Measurements from ENCODE around the gene SSH2. TPM values are rescaled to one million over a fixed set of nuclear protein-coding genes. Genes with fewer than 3 reads are reported as not detected.
"Not testable (repeated sequence)": the region's sequence is repeated elsewhere in the genome, so short reads cannot be mapped to it uniquely, and the experiment has no call there.

The SSH2 gene
- total RNA-seq, 2 donors from 2014 or later: 41.4 to 46.8 TPM

- Mint-ChIP-seq H3K27ac (no peak overlapping the region), H3K36me3 (ENCODE audit: insufficient read depth in 2 of 2) (peaks cover 3 to 21% of the 10 kb centered on the region in 2 donors), H3K4me1 (ENCODE audit: low read depth) (peaks cover 21% of the 10 kb centered on the region), H3K9me3 (no peaks in the 10 kb centered on the region), H3K4me3 (peak overlapping the region; percentile 32 to 47), H3K27me3 (ENCODE audit: low read depth) (no peaks in the 10 kb centered on the region)
- DNase-seq (no peak), ATAC-seq (replicated peaks in 1 of 2) (peak in 1 of 2 donors; percentile 65)
Observed at GRCh38 chr17:29659155-29659554, 270.9 kb downstream of the SSH2 start.

GRCh38 chr17:29655323-29655722 lies 274.7 kb downstream of the SSH2 start:
- Mint-ChIP-seq H3K9me3 (no peaks in the 10 kb centered on the region), H3K36me3 (ENCODE audit: insufficient read depth in 2 of 2) (peaks cover 0 to 15% of the 10 kb centered on the region in 2 donors), H3K4me1 (ENCODE audit: low read depth) (peaks cover 17% of the 10 kb centered on the region), H3K4me3 (no peak overlapping the region), H3K27me3 (ENCODE audit: low read depth) (no peaks in the 10 kb centered on the region), H3K27ac (no peak overlapping the region)
- DNase-seq (no peak), ATAC-seq (replicated peaks in 1 of 2) (no peak)

- H3K27ac Mint-ChIP-seq: no peak overlapping the region
- no peaks in the 10 kb centered on the region for H3K27me3 Mint-ChIP-seq (ENCODE audit: low read depth)
- H3K4me1 Mint-ChIP-seq (ENCODE audit: low read depth): peaks cover 5% of the 10 kb centered on the region
- no peaks in the 10 kb centered on the region for H3K9me3 Mint-ChIP-seq
- H3K36me3 Mint-ChIP-seq (ENCODE audit: insufficient read depth in 2 of 2): peaks cover 2 to 12% of the 10 kb centered on the region in 2 donors
- H3K4me3 Mint-ChIP-seq: no peak overlapping the region
- DNase-seq (no peak), ATAC-seq (replicated peaks in 1 of 2) (no peak)
Observed at GRCh38 chr17:29653995-29654714, 275.9 kb downstream of the SSH2 start.

- H3K36me3 Mint-ChIP-seq (ENCODE audit: insufficient read depth in 2 of 2): peaks cover 2 to 17% of the 10 kb centered on the region in 2 donors
- H3K27me3 Mint-ChIP-seq (ENCODE audit: low read depth): no peaks in the 10 kb centered on the region
- no peak overlapping the region for H3K4me3 Mint-ChIP-seq
- DNase-seq (no peak), ATAC-seq (replicated peaks in 1 of 2) (no peak)
- no peaks in the 10 kb centered on the region for H3K4me1 Mint-ChIP-seq (ENCODE audit: low read depth)
- H3K9me3 Mint-ChIP-seq: no peaks in the 10 kb centered on the region
- H3K27ac Mint-ChIP-seq: peak overlapping the region; percentile 54
Observed at GRCh38 chr17:29652976-29653375, 277.1 kb downstream of the SSH2 start.

GRCh38 chr17:29651913-29652312 lies 278.1 kb downstream of the SSH2 start:
- not testable (repeated sequence) for H3K4me3 Mint-ChIP-seq; H3K9me3 Mint-ChIP-seq; H3K27me3 Mint-ChIP-seq (ENCODE audit: low read depth); ATAC-seq (replicated peaks in 1 of 2); DNase-seq; H3K4me1 Mint-ChIP-seq (ENCODE audit: low read depth)
- Mint-ChIP-seq H3K27ac (peak overlapping the region; percentile 15), H3K36me3 (ENCODE audit: insufficient read depth in 2 of 2) (peaks cover 2 to 16% of the 10 kb centered on the region in 2 donors)

GRCh38 chr17:29650396-29650795 lies 279.6 kb downstream of the SSH2 start:
- DNase-seq (no peak), ATAC-seq (replicated peaks in 1 of 2) (no peak)
- Mint-ChIP-seq H3K27me3 (ENCODE audit: low read depth) (no peaks in the 10 kb centered on the region), H3K9me3 (no peaks in the 10 kb centered on the region), H3K36me3 (ENCODE audit: insufficient read depth in 2 of 2) (peaks cover 2 to 10% of the 10 kb centered on the region in 2 donors), H3K4me3 (no peak overlapping the region), H3K27ac (peak overlapping the region; percentile 38), H3K4me1 (ENCODE audit: low read depth) (peaks cover 9% of the 10 kb centered on the region)

GRCh38 chr17:29649359-29649758 lies 280.7 kb downstream of the SSH2 start:
- Mint-ChIP-seq H3K36me3 (ENCODE audit: insufficient read depth in 2 of 2) (peaks cover 2 to 11% of the 10 kb centered on the region in 2 donors), H3K4me1 (ENCODE audit: low read depth) (peaks cover 16% of the 10 kb centered on the region), H3K4me3 (no peak overlapping the region), H3K27ac (peak overlapping the region; percentile 70), H3K9me3 (no peaks in the 10 kb centered on the region), H3K27me3 (ENCODE audit: low read depth) (no peaks in the 10 kb centered on the region)
- no peak for ATAC-seq (replicated peaks in 1 of 2)
- DNase-seq: no peak

- peaks cover 16% of the 10 kb centered on the region for H3K4me1 Mint-ChIP-seq (ENCODE audit: low read depth)
Observed at GRCh38 chr17:29648005-29648404, 282.0 kb downstream of the SSH2 start.

GRCh38 chr17:29645515-29646051 lies 284.4 kb downstream of the SSH2 start:
- H3K4me3 Mint-ChIP-seq: no peak overlapping the region
- no peaks in the 10 kb centered on the region for H3K9me3 Mint-ChIP-seq
- peak overlapping the region; percentile 73 for H3K27ac Mint-ChIP-seq
- H3K4me1 Mint-ChIP-seq (ENCODE audit: low read depth): peaks cover 30% of the 10 kb centered on the region
- H3K36me3 Mint-ChIP-seq (ENCODE audit: insufficient read depth in 2 of 2): peaks cover 2 to 11% of the 10 kb centered on the region in 2 donors
- ATAC-seq (replicated peaks in 1 of 2) (peak in 1 of 2 donors; percentile 45), DNase-seq (no peak)
- no peaks in the 10 kb centered on the region for H3K27me3 Mint-ChIP-seq (ENCODE audit: low read depth)

More at GRCh38 chr17:29648005-29648404, 282.0 kb downstream of the SSH2 start:
- Mint-ChIP-seq H3K36me3 (ENCODE audit: insufficient read depth in 2 of 2) (peaks cover 2 to 11% of the 10 kb centered on the region in 2 donors), H3K9me3 (no peaks in the 10 kb centered on the region), H3K4me3 (no peak overlapping the region), H3K27me3 (ENCODE audit: low read depth) (no peaks in the 10 kb centered on the region), H3K27ac (peak overlapping the region; percentile 6)
- ATAC-seq (replicated peaks in 1 of 2): no peak
- no peak for DNase-seq

GRCh38 chr17:29643817-29644160 lies 286.2 kb downstream of the SSH2 start:
- no peak overlapping the region for H3K27ac Mint-ChIP-seq
- DNase-seq (no peak), ATAC-seq (replicated peaks in 1 of 2) (no peak)
- H3K4me1 Mint-ChIP-seq (ENCODE audit: low read depth): peaks cover 47% of the 10 kb centered on the region
- H3K9me3 Mint-ChIP-seq: no peaks in the 10 kb centered on the region
- no peak overlapping the region for H3K4me3 Mint-ChIP-seq
- peaks cover 0 to 11% of the 10 kb centered on the region in 2 donors for H3K36me3 Mint-ChIP-seq (ENCODE audit: insufficient read depth in 2 of 2)
- no peaks in the 10 kb centered on the region for H3K27me3 Mint-ChIP-seq (ENCODE audit: low read depth)

- Mint-ChIP-seq H3K27me3 (ENCODE audit: low read depth) (no peaks in the 10 kb centered on the region), H3K4me1 (ENCODE audit: low read depth) (peaks cover 53% of the 10 kb centered on the region), H3K27ac (peak overlapping the region; percentile 76), H3K9me3 (no peaks in the 10 kb centered on the region), H3K4me3 (no peak overlapping the region), H3K36me3 (ENCODE audit: insufficient read depth in 2 of 2) (peaks cover 0 to 4% of the 10 kb centered on the region in 2 donors)
- ATAC-seq (replicated peaks in 1 of 2) (no peak), DNase-seq (no peak)
Observed at GRCh38 chr17:29642171-29642611, 287.8 kb downstream of the SSH2 start.

- ATAC-seq (replicated peaks in 1 of 2) (no peak), DNase-seq (no peak)
- Mint-ChIP-seq H3K9me3 (no peaks in the 10 kb centered on the region), H3K27me3 (ENCODE audit: low read depth) (no peaks in the 10 kb centered on the region), H3K36me3 (ENCODE audit: insufficient read depth in 2 of 2) (peaks cover 0 to 4% of the 10 kb centered on the region in 2 donors), H3K4me1 (ENCODE audit: low read depth) (peaks cover 51% of the 10 kb centered on the region), H3K4me3 (no peak overlapping the region), H3K27ac (peak overlapping the region; percentile 83)
Observed at GRCh38 chr17:29640981-29641642, 288.9 kb downstream of the SSH2 start.

- Mint-ChIP-seq H3K27me3 (ENCODE audit: low read depth) (no peaks in the 10 kb centered on the region), H3K4me1 (ENCODE audit: low read depth) (peaks cover 44% of the 10 kb centered on the region), H3K36me3 (ENCODE audit: insufficient read depth in 2 of 2) (peaks cover 0 to 6% of the 10 kb centered on the region in 2 donors), H3K27ac (peak overlapping the region; percentile 83), H3K4me3 (peak overlapping the region; percentile 5 to 16), H3K9me3 (no peaks in the 10 kb centered on the region)
- DNase-seq (no peak), ATAC-seq (replicated peaks in 1 of 2) (no peak)
Observed at GRCh38 chr17:29640413-29640812, 289.6 kb downstream of the SSH2 start.

Measured in activated T-cell treated with anti-CD3 and anti-CD28 coated beads, Interleukin-2, amount 50 U/mL, for 72 hours (primary cell).